ENCODE results near the gene ZNF512. TPM values are rescaled to one million over a fixed set of nuclear protein-coding genes. Genes with fewer than 3 reads are reported as not detected.

The ZNF512 gene
- polyA plus RNA-seq = 17.0 and 18.0 TPM in 2 replicates

GRCh38 chr2:27582695-27583389, at the start of gene ZNF512:
Gene ZNF512 (plus strand): TSS chr2:27583042. CDS start chr2:27583113, 71 bp downstream.

GRCh38 chr2:27628767-27629709, 46.2 kb downstream of the ZNF512 start, which contains the start of the genes CCDC121 and GPN1:
Gene CCDC121 (minus strand): TSS chr2:27629012. CDS start chr2:27627799, 1,213 bp downstream.
Gene GPN1 (plus strand): TSS chr2:27629050. CDS start chr2:27629059, 9 bp downstream.

GRCh38 chr2:27663285-27664153, 80.7 kb downstream of the ZNF512 start, which contains the start of the genes SLC4A1AP and SUPT7L:
Gene SLC4A1AP (plus strand): TSS chr2:27663889. CDS start chr2:27663915, 26 bp downstream.
Gene SUPT7L (minus strand): TSS chr2:27663614. CDS start chr2:27662192, 1,422 bp downstream.

Other genes starting within 250 kb of the ZNF512 start
- 20.5 and 37.4 TPM in 2 replicates for gene GTF3C2, start 226.3 kb upstream of the ZNF512 start, polyA plus RNA-seq
- gene EIF2B4, start 212.7 kb upstream of the ZNF512 start, polyA plus RNA-seq = 18.7 and 31.8 TPM in 2 replicates
- 31.2 and 34.0 TPM in 2 replicates for gene SNX17, start 212.4 kb upstream of the ZNF512 start, polyA plus RNA-seq
- gene ZNF513, start 202.3 kb upstream of the ZNF512 start, polyA plus RNA-seq = 0.47 and 3.0 TPM in 2 replicates
- 16.7 and 18.0 TPM in 2 replicates for gene PPM1G, start 173.5 kb upstream of the ZNF512 start, polyA plus RNA-seq
- gene NRBP1, start 154.4 kb upstream of the ZNF512 start, polyA plus RNA-seq = 22.5 and 31.9 TPM in 2 replicates
- gene KRTCAP3, start 140.7 kb upstream of the ZNF512 start, polyA plus RNA-seq = 2.8 and 12.7 TPM in 2 replicates
- 22.7 and 29.2 TPM in 2 replicates for gene IFT172, start 93.3 kb upstream of the ZNF512 start, polyA plus RNA-seq
- 4.4 and 5.1 TPM in 2 replicates for gene FNDC4, start 87.8 kb upstream of the ZNF512 start, polyA plus RNA-seq
- not detected in 2 replicates for gene GCKR, start 86.2 kb upstream of the ZNF512 start, polyA plus RNA-seq
- gene CCDC121, start 46.0 kb downstream of the ZNF512 start, polyA plus RNA-seq = 2.7 and 3.4 TPM in 2 replicates
- gene GPN1, start 46.0 kb downstream of the ZNF512 start, polyA plus RNA-seq = 38.3 and 42.4 TPM in 2 replicates
- 37.2 and 44.2 TPM in 2 replicates for gene SUPT7L, start 80.6 kb downstream of the ZNF512 start, polyA plus RNA-seq
- gene SLC4A1AP, start 80.8 kb downstream of the ZNF512 start, polyA plus RNA-seq = 41.2 and 47.0 TPM in 2 replicates
- 616 and 668 TPM in 2 replicates for gene MRPL33, start 188.7 kb downstream of the ZNF512 start, polyA plus RNA-seq

All from Purkinje cell (primary cell).